ENCODE data around the gene PCSK7. TPM values are rescaled to one million over a fixed set of nuclear protein-coding genes. Genes with fewer than 3 reads are reported as not detected.

Gene PCSK7
- total and polyA plus RNA-seq, 2 of the 8 experiments (the other 6 are each of a cell fraction or from before 2014, with no cell fraction given) = 23.4 to 38.5 TPM

DNA sequence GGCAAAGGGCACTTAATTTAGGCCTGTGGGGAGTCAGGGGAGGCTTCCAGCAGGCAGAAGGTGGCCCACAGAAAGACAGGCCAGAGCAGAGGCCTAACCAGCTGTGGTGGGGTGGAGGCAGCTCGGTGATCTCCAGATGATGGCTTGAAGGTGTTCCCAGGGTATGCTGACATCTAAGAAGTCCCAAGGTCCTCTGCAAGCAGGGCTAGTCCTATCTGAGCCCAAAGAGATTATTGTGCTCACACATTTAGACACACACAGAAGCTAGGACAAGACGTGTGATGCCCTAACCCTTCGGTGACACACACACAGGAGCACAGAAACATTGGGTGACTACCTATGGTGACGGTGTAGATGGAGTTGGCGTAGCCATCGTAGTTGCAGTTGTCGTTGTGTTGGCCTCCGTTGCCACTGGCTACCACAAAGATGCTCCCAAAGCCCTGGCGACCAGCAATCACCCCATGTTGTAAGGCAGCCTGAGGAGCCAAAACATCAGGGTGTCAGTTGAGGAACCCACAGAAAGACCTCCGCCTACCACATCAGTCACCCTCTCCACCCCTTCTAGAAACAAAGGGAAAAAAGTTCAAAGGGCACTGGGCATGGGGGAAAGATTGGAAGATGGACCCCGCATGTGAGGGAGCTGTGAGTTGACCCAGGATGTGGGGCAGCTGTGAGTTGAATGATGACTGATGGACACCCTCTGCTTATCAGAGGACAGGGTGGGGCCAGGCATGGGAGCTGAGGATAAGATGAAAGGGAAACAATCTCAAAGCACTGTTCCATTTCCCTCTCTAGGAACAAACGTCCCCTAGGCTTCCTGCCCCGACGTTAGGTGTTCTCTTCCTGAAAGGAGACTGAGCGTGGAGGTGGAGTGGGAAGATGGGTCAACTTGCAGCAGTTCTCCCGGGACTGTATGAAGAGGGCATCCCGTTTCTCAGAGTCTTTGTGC lies 7.9 kb downstream of the PCSK7 start (continued):
- TF ChIP-seq SIN3A (conservative IDR thresholded peaks at IDR 0.05 in 1 of 2, IDR thresholded peaks at IDR 0.05 in 1 of 2; ENCODE audit: low read depth in 1 of 2, low read length in 2 of 2) (no peak), SUZ12 (IDR thresholded peaks at IDR 0.05; ENCODE audit: low read length) (no peak), NRF1 (IDR thresholded peaks at IDR 0.05; ENCODE audit: low read depth, low read length) (no peak), POLR2AphosphoS5 (IDR thresholded peaks at IDR 0.05; ENCODE audit: low read depth, low read length) (no peak)
- TF ChIP-seq, protein P1, sequence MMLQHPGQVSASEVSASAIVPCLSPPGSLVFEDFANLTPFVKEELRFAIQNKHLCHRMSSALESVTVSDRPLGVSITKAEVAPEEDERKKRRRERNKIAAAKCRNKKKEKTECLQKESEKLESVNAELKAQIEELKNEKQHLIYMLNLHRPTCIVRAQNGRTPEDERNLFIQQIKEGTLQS (IDR thresholded peaks at IDR 0.05; ENCODE audit: insufficient read depth, low read depth, low read length) = no peak
- TF ChIP-seq, protein P2, sequence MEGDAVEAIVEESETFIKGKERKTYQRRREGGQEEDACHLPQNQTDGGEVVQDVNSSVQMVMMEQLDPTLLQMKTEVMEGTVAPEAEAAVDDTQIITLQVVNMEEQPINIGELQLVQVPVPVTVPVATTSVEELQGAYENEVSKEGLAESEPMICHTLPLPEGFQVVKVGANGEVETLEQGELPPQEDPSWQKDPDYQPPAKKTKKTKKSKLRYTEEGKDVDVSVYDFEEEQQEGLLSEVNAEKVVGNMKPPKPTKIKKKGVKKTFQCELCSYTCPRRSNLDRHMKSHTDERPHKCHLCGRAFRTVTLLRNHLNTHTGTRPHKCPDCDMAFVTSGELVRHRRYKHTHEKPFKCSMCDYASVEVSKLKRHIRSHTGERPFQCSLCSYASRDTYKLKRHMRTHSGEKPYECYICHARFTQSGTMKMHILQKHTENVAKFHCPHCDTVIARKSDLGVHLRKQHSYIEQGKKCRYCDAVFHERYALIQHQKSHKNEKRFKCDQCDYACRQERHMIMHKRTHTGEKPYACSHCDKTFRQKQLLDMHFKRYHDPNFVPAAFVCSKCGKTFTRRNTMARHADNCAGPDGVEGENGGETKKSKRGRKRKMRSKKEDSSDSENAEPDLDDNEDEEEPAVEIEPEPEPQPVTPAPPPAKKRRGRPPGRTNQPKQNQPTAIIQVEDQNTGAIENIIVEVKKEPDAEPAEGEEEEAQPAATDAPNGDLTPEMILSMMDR (IDR thresholded peaks at IDR 0.05; ENCODE audit: control extremely low read depth in 1 of 3, insufficient read depth in 1 of 3, low read depth in 1 of 3, low read length in 3 of 3) = no peak

Data from H1 (cell line).